Activated gamma-delta T cell treated with anti-CD3 and anti-CD28 coated beads, Interleukin-2, amount 50 U/mL, for 16 hours (primary cell): ENCODE measurements around the gene RDX.
"Not testable (repeated sequence)": the region's sequence is repeated elsewhere in the genome, so short reads cannot be mapped to it uniquely, and the experiment has no call there.

ENCODE experiments used
- DNase-seq: peaks from one replicate; pipeline ENCODE4 v3.0.0-alpha.2; 2020; ENCODE audit warnings: low read depth

Gene RDX

GRCh38 chr11:110296226-110297075, at the start of gene RDX:
Gene RDX (minus strand): TSS chr11:110296614. CDS start chr11:110279692, 16,922 bp downstream.
- peak; percentile 29 for DNase-seq

GRCh38 chr11:110345743-110346142, 49.3 kb upstream of the RDX start:
- no peak for DNase-seq

- DNase-seq = no peak
Observed at GRCh38 chr11:110340436-110340835, 44.0 kb upstream of the RDX start.

- no peak for DNase-seq
Observed at GRCh38 chr11:110339456-110340250, 43.2 kb upstream of the RDX start.

GRCh38 chr11:110338684-110339083, 42.3 kb upstream of the RDX start:
- DNase-seq = no peak

- no peak for DNase-seq
Observed at GRCh38 chr11:110337570-110338193, 41.3 kb upstream of the RDX start.

- DNase-seq = no peak
Observed at GRCh38 chr11:110336054-110336453, 39.6 kb upstream of the RDX start.

GRCh38 chr11:110335358-110335757, 38.9 kb upstream of the RDX start:
- DNase-seq = no peak

- no peak for DNase-seq
Observed at GRCh38 chr11:110331626-110332025, 35.2 kb upstream of the RDX start.

GRCh38 chr11:110329445-110329844, 33.0 kb upstream of the RDX start:
- DNase-seq = no peak

- no peak for DNase-seq
Observed at GRCh38 chr11:110327508-110327907, 31.1 kb upstream of the RDX start.

GRCh38 chr11:110323786-110324185, 27.4 kb upstream of the RDX start:
- DNase-seq = no peak

- no peak for DNase-seq
Observed at GRCh38 chr11:110319501-110319900, 23.1 kb upstream of the RDX start.

- DNase-seq = no peak
Observed at GRCh38 chr11:110318638-110319404, 22.4 kb upstream of the RDX start.

GRCh38 chr11:110317516-110317932, 21.1 kb upstream of the RDX start:
- DNase-seq = no peak

GRCh38 chr11:110314366-110315095, 18.1 kb upstream of the RDX start:
- no peak for DNase-seq

- DNase-seq = no peak
Observed at GRCh38 chr11:110312670-110313069, 16.3 kb upstream of the RDX start.

GRCh38 chr11:110311783-110312579, 15.6 kb upstream of the RDX start:
- DNase-seq = no peak

GRCh38 chr11:110308071-110308470, 11.7 kb upstream of the RDX start:
- DNase-seq = no peak

GRCh38 chr11:110306019-110306388, 9.6 kb upstream of the RDX start:
- not testable (repeated sequence) for DNase-seq
